Measurements from ENCODE around the gene RXRA. TPM values are rescaled to one million over a fixed set of nuclear protein-coding genes. Genes with fewer than 3 reads are reported as not detected.

The RXRA gene
- total and polyA plus RNA-seq, 10 of the 15 experiments (the other 5 are each of a cell fraction or from before 2014, with no cell fraction given) = 0.89 to 36.8 (median 11.1) TPM

- TF ChIP-seq CREB1 (IDR thresholded peaks at IDR 0.05; ENCODE audit: low read depth) (peak; percentile 30; the same call in 1 of the 2 replicates), SREBF2 (IDR thresholded peaks at IDR 0.05; ENCODE audit: low read length) (no peak), CBFB (IDR thresholded peaks at IDR 0.05; ENCODE audit: low read depth) (no peak), TBL1XR1 (IDR thresholded peaks at IDR 0.05; ENCODE audit: low read depth, low read length) (no peak), KAT2A (conservative IDR thresholded peaks at IDR 0.05; ENCODE audit: control insufficient read depth, low read depth, low read length) (no peak), REST (IDR thresholded peaks at IDR 0.05; ENCODE audit: low read depth, low read length) (no peak), TCF3 (IDR thresholded peaks at IDR 0.05; ENCODE audit: borderline replicate concordance, insufficient read depth, low read depth, low read length) (peak; percentile 71; the same call in 1 of the 2 replicates), SKIL (IDR thresholded peaks at IDR 0.05; ENCODE audit: low read depth, poor library complexity, severe bottlenecking) (no peak), MXI1 (IDR thresholded peaks at IDR 0.05; ENCODE audit: low read depth, low read length) (peak; percentile 98), CREM (IDR thresholded peaks at IDR 0.05; ENCODE audit: low read depth) (peak; percentile 58; the same call in 1 of the 2 replicates), CEBPB (IDR thresholded peaks at IDR 0.05; ENCODE audit: borderline replicate concordance in 1 of 2, low read depth in 2 of 2, low read length in 2 of 2) (no peak), CHD1 (IDR thresholded peaks at IDR 0.05; ENCODE audit: low read depth, low read length) (no peak), KDM1A (IDR thresholded peaks at IDR 0.05; ENCODE audit: borderline replicate concordance) (no peak), ATF2 (IDR thresholded peaks at IDR 0.05; ENCODE audit: low read length) (no peak)
- TF ChIP-seq, protein P1, sequence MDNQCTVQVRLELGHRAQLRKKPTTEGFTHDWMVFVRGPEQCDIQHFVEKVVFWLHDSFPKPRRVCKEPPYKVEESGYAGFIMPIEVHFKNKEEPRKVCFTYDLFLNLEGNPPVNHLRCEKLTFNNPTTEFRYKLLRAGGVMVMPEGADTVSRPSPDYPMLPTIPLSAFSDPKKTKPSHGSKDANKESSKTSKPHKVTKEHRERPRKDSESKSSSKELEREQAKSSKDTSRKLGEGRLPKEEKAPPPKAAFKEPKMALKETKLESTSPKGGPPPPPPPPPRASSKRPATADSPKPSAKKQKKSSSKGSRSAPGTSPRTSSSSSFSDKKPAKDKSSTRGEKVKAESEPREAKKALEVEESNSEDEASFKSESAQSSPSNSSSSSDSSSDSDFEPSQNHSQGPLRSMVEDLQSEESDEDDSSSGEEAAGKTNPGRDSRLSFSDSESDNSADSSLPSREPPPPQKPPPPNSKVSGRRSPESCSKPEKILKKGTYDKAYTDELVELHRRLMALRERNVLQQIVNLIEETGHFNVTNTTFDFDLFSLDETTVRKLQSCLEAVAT (IDR thresholded peaks at IDR 0.05) = no peak
- TF ChIP-seq, protein P2, sequence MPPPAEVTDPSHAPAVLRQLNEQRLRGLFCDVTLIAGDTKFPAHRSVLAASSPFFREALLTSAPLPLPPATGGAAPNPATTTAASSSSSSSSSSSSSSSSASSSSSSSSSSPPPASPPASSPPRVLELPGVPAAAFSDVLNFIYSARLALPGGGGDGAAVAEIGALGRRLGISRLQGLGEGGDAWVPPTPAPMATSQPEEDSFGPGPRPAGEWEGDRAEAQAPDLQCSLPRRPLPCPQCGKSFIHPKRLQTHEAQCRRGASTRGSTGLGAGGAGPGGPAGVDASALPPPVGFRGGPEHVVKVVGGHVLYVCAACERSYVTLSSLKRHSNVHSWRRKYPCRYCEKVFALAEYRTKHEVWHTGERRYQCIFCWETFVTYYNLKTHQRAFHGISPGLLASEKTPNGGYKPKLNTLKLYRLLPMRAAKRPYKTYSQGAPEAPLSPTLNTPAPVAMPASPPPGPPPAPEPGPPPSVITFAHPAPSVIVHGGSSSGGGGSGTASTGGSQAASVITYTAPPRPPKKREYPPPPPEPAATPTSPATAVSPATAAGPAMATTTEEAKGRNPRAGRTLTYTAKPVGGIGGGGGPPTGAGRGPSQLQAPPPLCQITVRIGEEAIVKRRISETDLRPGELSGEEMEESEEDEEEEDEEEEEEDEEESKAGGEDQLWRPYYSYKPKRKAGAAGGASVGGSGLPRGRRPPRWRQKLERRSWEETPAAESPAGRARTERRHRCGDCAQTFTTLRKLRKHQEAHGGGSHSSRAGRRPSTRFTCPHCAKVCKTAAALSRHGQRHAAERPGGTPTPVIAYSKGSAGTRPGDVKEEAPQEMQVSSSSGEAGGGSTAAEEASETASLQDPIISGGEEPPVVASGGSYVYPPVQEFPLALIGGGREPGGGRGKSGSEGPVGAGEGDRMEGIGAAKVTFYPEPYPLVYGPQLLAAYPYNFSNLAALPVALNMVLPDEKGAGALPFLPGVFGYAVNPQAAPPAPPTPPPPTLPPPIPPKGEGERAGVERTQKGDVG (CRISPR knock-in tag; IDR thresholded peaks at IDR 0.05) = 0 out of 2 replicates have a peak, but pooled peaks have one; percentile 29
Observed at GRCh38 chr9:134407121-134407779, 81.0 kb downstream of the RXRA start (continued).

Data from GM12878 (cell line).